Measurements from ENCODE around the gene RENBP.
A peak's percentile ranks its signal among the peaks of the same experiment; 100 is the strongest.

Gene RENBP

DNA sequence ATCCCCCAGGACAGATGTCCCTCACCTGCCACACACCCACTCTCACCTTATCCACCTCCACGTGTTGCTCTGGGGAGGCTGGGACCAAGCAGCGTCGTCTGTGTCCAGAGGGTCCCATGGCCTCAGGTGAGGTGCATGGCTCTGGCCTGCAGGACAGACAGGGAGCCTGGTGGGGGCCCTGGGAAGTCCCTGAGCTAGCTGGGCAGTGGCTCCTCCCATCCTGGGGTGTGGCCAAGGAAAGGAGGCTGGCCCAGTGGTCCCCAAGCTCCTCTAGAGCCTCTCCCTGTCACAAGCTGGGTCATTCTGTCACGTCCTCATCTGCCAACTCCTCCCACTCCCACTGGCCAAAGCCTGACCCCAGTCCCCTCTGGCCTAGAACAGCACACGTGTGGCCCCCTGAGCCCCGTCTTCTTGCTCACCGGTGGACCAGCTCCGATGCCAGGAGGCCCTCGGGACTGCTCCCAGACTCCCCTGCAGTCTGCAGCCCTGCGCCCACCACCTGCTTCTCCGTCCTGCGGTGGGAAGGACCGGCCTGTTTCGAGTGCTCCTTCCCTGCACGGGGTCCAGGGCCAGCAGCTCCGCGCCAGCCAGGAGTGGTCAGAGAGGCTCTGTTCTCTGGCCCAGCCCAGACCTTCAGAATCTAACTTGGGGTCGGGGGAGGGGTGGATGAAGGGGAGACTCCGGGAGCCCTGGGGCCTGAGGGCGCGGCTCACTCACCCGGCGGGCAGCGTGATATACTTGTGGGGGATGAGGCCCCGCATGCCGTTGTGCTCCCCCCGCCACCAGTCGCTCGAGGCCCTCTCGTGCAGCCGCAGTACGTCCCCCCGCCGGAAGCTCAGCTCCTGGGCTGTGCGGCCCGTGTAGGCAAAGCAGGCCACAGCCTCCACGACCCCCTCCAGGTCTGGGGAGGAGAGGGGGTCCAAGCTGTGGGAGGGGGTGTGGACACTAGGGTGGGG is 35.1 kb downstream of the RENBP start:
- Histone ChIP-seq H3K36me3 (ENCODE audit: control insufficient read depth, insufficient read depth, low read length) (peaks cover 2% of the 10 kb centered on the region), H3K4me3 (replicated peaks; ENCODE audit: low read depth, low read length) (no peak overlapping the region), H3K27me3 (replicated peaks; ENCODE audit: control insufficient read depth, insufficient read depth, low read length) (no peaks in the 10 kb centered on the region)
- TF ChIP-seq, protein P1, sequence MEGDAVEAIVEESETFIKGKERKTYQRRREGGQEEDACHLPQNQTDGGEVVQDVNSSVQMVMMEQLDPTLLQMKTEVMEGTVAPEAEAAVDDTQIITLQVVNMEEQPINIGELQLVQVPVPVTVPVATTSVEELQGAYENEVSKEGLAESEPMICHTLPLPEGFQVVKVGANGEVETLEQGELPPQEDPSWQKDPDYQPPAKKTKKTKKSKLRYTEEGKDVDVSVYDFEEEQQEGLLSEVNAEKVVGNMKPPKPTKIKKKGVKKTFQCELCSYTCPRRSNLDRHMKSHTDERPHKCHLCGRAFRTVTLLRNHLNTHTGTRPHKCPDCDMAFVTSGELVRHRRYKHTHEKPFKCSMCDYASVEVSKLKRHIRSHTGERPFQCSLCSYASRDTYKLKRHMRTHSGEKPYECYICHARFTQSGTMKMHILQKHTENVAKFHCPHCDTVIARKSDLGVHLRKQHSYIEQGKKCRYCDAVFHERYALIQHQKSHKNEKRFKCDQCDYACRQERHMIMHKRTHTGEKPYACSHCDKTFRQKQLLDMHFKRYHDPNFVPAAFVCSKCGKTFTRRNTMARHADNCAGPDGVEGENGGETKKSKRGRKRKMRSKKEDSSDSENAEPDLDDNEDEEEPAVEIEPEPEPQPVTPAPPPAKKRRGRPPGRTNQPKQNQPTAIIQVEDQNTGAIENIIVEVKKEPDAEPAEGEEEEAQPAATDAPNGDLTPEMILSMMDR (IDR thresholded peaks at IDR 0.05; ENCODE audit: insufficient read depth, low read length, poor library complexity, severe bottlenecking): no peak
- DNase-seq (ENCODE audit: extremely low read depth, insufficient read length): no peak

DNA sequence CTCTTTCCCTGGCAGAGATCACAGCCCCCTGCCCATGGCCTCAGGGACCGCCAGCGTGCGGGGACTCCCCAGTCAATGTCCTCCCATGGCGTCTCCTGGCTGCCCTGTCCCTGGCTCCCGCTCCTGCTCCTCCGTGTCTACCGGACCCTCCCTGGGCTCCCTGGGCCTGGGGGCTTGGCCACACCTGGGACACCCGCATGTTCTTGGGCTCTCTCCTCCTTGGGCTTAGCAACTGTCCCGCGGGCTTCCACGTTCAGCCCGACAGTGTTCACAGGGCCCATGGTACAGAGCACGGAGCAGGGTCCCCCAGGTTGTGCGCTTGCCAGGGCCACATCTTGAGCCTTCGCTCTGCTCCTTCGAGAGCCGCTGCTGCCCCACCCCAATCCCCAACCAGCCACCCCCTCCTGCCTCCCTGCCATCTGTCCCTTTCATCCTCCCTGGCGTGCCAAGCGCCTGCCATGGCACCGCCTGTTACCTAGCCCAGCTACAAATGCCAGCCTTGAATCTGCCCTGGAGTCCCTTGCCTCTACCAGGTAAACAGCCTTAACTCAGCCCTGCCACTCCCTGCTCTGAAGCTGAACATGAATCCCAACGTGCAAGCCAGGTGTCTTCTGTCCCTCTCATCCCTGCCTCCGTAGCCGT is 36.1 kb downstream of the RENBP start:
- TF ChIP-seq, protein P1 (IDR thresholded peaks at IDR 0.05; ENCODE audit: insufficient read depth, low read length, poor library complexity, severe bottlenecking): no peak
- Histone ChIP-seq H3K4me3 (replicated peaks; ENCODE audit: low read depth, low read length) (no peak overlapping the region), H3K27me3 (replicated peaks; ENCODE audit: control insufficient read depth, insufficient read depth, low read length) (no peaks in the 10 kb centered on the region), H3K36me3 (ENCODE audit: control insufficient read depth, insufficient read depth, low read length) (peaks cover 2% of the 10 kb centered on the region)
- DNase-seq (ENCODE audit: extremely low read depth, insufficient read length): no peak

DNA sequence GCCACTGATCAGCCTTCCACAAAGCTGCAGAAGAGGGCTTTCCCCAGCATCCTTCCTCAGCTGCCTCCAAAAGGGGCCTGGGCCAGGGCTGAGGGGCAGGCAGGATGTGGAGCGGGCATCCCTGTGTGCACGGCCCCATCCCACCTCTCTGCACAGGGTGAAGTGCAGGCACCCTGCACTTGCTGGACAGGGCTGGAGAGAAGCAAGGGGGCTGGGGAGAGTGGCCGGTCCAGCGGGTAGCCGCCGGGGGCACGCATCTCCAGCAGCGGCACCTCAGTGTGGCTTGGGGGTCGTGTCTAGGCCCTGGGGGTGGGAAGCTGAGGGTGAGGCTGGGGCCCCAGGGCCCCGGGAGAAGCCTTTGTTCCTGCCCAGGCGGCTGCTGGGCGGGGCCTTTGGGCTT is 37.0 kb downstream of the RENBP start:
- Histone ChIP-seq H3K27me3 (replicated peaks; ENCODE audit: control insufficient read depth, insufficient read depth, low read length) (no peaks in the 10 kb centered on the region), H3K36me3 (ENCODE audit: control insufficient read depth, insufficient read depth, low read length) (peaks cover 2% of the 10 kb centered on the region), H3K4me3 (replicated peaks; ENCODE audit: low read depth, low read length) (no peak overlapping the region)
- no peak for DNase-seq (ENCODE audit: extremely low read depth, insufficient read length)
- TF ChIP-seq, protein P1 (IDR thresholded peaks at IDR 0.05; ENCODE audit: insufficient read depth, low read length, poor library complexity, severe bottlenecking): no peak

DNA sequence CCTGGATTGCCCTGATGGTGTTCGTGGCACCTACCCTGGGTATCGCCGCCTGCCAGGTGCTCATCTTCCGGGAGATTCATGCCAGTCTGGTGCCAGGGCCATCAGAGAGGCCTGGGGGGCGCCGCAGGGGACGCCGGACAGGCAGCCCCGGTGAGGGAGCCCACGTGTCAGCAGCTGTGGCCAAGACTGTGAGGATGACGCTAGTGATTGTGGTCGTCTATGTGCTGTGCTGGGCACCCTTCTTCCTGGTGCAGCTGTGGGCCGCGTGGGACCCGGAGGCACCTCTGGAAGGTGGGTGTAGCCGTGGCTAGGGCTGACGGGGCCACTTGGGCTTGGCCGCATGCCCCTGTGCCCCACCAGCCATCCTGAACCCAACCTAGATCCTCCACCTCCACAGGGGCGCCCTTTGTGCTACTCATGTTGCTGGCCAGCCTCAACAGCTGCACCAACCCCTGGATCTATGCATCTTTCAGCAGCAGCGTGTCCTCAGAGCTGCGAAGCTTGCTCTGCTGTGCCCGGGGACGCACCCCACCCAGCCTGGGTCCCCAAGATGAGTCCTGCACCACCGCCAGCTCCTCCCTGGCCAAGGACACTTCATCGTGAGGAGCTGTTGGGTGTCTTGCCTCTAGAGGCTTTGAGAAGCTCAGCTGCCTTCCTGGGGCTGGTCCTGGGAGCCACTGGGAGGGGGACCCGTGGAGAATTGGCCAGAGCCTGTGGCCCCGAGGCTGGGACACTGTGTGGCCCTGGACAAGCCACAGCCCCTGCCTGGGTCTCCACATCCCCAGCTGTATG is 38.1 kb downstream of the RENBP start:
- Histone ChIP-seq H3K4me3 (replicated peaks; ENCODE audit: low read depth, low read length) (no peak overlapping the region), H3K36me3 (ENCODE audit: control insufficient read depth, insufficient read depth, low read length) (peaks cover 2% of the 10 kb centered on the region), H3K27me3 (replicated peaks; ENCODE audit: control insufficient read depth, insufficient read depth, low read length) (no peaks in the 10 kb centered on the region)
- TF ChIP-seq, protein P1 (IDR thresholded peaks at IDR 0.05; ENCODE audit: insufficient read depth, low read length, poor library complexity, severe bottlenecking): no peak
- DNase-seq (ENCODE audit: extremely low read depth, insufficient read length): peak; percentile 9

DNA sequence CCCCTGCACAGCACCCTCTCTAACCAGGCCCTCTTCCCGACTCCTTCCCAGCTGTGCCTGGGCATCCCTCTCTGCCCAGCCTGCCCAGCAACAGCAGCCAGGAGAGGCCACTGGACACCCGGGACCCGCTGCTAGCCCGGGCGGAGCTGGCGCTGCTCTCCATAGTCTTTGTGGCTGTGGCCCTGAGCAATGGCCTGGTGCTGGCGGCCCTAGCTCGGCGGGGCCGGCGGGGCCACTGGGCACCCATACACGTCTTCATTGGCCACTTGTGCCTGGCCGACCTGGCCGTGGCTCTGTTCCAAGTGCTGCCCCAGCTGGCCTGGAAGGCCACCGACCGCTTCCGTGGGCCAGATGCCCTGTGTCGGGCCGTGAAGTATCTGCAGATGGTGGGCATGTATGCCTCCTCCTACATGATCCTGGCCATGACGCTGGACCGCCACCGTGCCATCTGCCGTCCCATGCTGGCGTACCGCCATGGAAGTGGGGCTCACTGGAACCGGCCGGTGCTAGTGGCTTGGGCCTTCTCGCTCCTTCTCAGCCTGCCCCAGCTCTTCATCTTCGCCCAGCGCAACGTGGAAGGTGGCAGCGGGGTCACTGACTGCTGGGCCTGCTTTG is 38.9 kb downstream of the RENBP start:
- TF ChIP-seq, protein P1 (IDR thresholded peaks at IDR 0.05; ENCODE audit: insufficient read depth, low read length, poor library complexity, severe bottlenecking): no peak
- H3K36me3 ChIP-seq (ENCODE audit: control insufficient read depth, insufficient read depth, low read length): peaks cover 2% of the 10 kb centered on the region

More for the DNA sequence above, 38.9 kb downstream of the RENBP start:
- Histone ChIP-seq H3K27me3 (replicated peaks; ENCODE audit: control insufficient read depth, insufficient read depth, low read length) (no peaks in the 10 kb centered on the region), H3K4me3 (replicated peaks; ENCODE audit: low read depth, low read length) (no peak overlapping the region)
- no peak for DNase-seq (ENCODE audit: extremely low read depth, insufficient read length)
